IMR-90 (cell line): ENCODE measurements around the gene ENTREP3. TPM values are rescaled to one million over a fixed set of nuclear protein-coding genes. Genes with fewer than 3 reads are reported as not detected.
A peak's percentile ranks its signal among the peaks of the same experiment; 100 is the strongest.

ENCODE experiments used
- ATAC-seq: fragments of 200-7000 bp; cut with Tn5 transposase; 2 replicates; pipeline ENCODE4 v1.9.1; 2020; ENCODE audit warnings: low read depth, mild to moderate bottlenecking, moderate library complexity
- BruUV-seq: library from RNA; stranded (reverse); fragments of 400-500 nt; replicated peaks from 2 replicates; lab custom pipeline; 2021; lab: Mats Ljungman, UMichigan
- CTCF ChIA-PET: fragments of 300-600 bp; formaldehyde crosslinking; extraction: SDS; loops from one replicate; lab custom pipeline; 2021; ENCODE audit warnings: antibody characterized with exemption; lab: Yijun Ruan, JAX
- POLR2A ChIA-PET: fragments of 300-600 bp; sonication (Branson Sonifier 250); formaldehyde crosslinking; loops from one replicate; lab custom pipeline; 2022; ENCODE audit warnings: antibody characterized with exemption; ENCODE audit not compliant: unreplicated experiment; lab: Charles Lee
- DNase-seq: peaks from one replicate; pipeline ENCODE4 v3.0.0; 2013
- H2AFZ ChIP-seq: replicated peaks from 2 replicates; pipeline ENCODE3; 2013; ENCODE audit warnings: low read length, mild to moderate bottlenecking; ENCODE audit not compliant: poor library complexity
- H2AK5ac ChIP-seq: 2 replicates; pipeline ENCODE4 v1.6.1; 2013; ENCODE audit warnings: low read depth, low read length, inconsistent platforms
- H2AK9ac ChIP-seq: replicated peaks from 2 replicates; pipeline ENCODE3; 2013; ENCODE audit warnings: mild to moderate bottlenecking, low read depth, low read length, moderate library complexity; ENCODE audit not compliant: poor library complexity
- H2BK120ac ChIP-seq: 2 replicates; pipeline ENCODE4 v1.6.1; 2013; ENCODE audit warnings: low read depth, low read length, inconsistent platforms
- H2BK15ac ChIP-seq: 3 replicates; pipeline ENCODE4 v1.6.1; 2013; ENCODE audit warnings: low read depth, low read length, inconsistent platforms
- H2BK20ac ChIP-seq: 2 replicates; pipeline ENCODE4 v1.6.1; 2013; ENCODE audit warnings: low read depth, mild to moderate bottlenecking, inconsistent platforms, low read length, moderate library complexity
- H2BK5ac ChIP-seq: 2 replicates; pipeline ENCODE4 v1.6.1; 2013; ENCODE audit warnings: mild to moderate bottlenecking, low read depth, low read length, inconsistent platforms; ENCODE audit not compliant: poor library complexity, severe bottlenecking
- H3K14ac ChIP-seq: replicated peaks from 2 replicates; pipeline ENCODE4 v1.6.1; 2013; ENCODE audit warnings: low read depth, low read length, inconsistent platforms
- H3K18ac ChIP-seq: 2 replicates; pipeline ENCODE4 v1.6.1; 2013; ENCODE audit warnings: low read depth, low read length, control low read depth
- H3K23ac ChIP-seq: 2 replicates; pipeline ENCODE4 v1.6.1; 2013; ENCODE audit warnings: low read depth, low read length, inconsistent platforms
- H3K27ac ChIP-seq: 2 replicates; pipeline ENCODE4 v1.5.1; 2013; ENCODE audit warnings: mild to moderate bottlenecking, control low read depth, low read length; ENCODE audit not compliant: insufficient read depth
- H3K27me3 ChIP-seq: 2 replicates; pipeline ENCODE4 v1.6.1; 2013; ENCODE audit warnings: low read length; ENCODE audit not compliant: control insufficient read depth, insufficient read depth
- H3K36me3 ChIP-seq: 2 replicates; pipeline ENCODE4 v1.6.1; 2013; ENCODE audit warnings: low read length, mixed read lengths; ENCODE audit not compliant: control insufficient read depth, insufficient read depth
- H3K4ac ChIP-seq: 2 replicates; pipeline ENCODE4 v1.6.1; 2013; ENCODE audit warnings: low read depth, low read length, inconsistent platforms
- H3K4me1 ChIP-seq: 2 replicates; pipeline ENCODE4 v1.6.1; 2013; ENCODE audit warnings: low read length, mixed read lengths; ENCODE audit not compliant: control insufficient read depth, insufficient read depth
- H3K4me2 ChIP-seq: 2 replicates; pipeline ENCODE4 v1.6.1; 2013; ENCODE audit warnings: low read depth, mild to moderate bottlenecking, control low read depth, low read length, moderate library complexity
- H3K4me3 ChIP-seq: 2 replicates; pipeline ENCODE4 v1.5.1; 2013; ENCODE audit warnings: low read depth, mild to moderate bottlenecking, control low read depth, low read length, moderate library complexity; ENCODE audit not compliant: insufficient read depth
- H3K56ac ChIP-seq: 2 replicates; pipeline ENCODE4 v1.6.1; 2013; ENCODE audit warnings: low read length, inconsistent platforms; ENCODE audit not compliant: insufficient read depth; ENCODE audit errors: extremely low read depth
- H3K79me1 ChIP-seq, 2 experiments: 2 replicates each; pipeline ENCODE4 v1.6.1; 2013; ENCODE audit warnings: low read length in 2 of 2, inconsistent platforms in 1 of 2, low read depth in 1 of 2
- H3K9ac ChIP-seq: 2 replicates; pipeline ENCODE4 v1.6.1; 2013; ENCODE audit warnings: low read depth, low read length, control low read depth
- H3K9me1 ChIP-seq: 2 replicates; pipeline ENCODE4 v1.6.1; 2013; ENCODE audit warnings: low read length, inconsistent platforms; ENCODE audit not compliant: insufficient read depth
- H3K9me3 ChIP-seq: 2 replicates; pipeline ENCODE4 v1.6.1; 2013; ENCODE audit warnings: low read length; ENCODE audit not compliant: control insufficient read depth, insufficient read depth
- H4K20me1 ChIP-seq: 2 replicates; pipeline ENCODE4 v1.6.1; 2013; ENCODE audit warnings: low read length, inconsistent platforms; ENCODE audit not compliant: insufficient read depth
- H4K5ac ChIP-seq: 2 replicates; pipeline ENCODE4 v1.6.1; 2013; ENCODE audit warnings: mild to moderate bottlenecking, low read depth, low read length, control low read depth
- H4K8ac ChIP-seq, 2 experiments: 2 replicates each; pipeline ENCODE4 v1.6.1; 2013; ENCODE audit warnings: low read depth in 2 of 2, low read length in 2 of 2, control low read depth in 1 of 2, inconsistent platforms in 1 of 2
- H4K91ac ChIP-seq: 2 replicates; pipeline ENCODE4 v1.6.1; 2013; ENCODE audit warnings: low read depth, low read length, inconsistent platforms; ENCODE audit not compliant: insufficient read depth
- CEBPB ChIP-seq: IDR thresholded peaks from 2 replicates; pipeline ENCODE4 v1.6.1; 2012; ENCODE audit warnings: low read depth, low read length, improper control_type of control experiment
- CHD1 ChIP-seq: IDR thresholded peaks from 2 replicates; pipeline ENCODE4 v1.6.1; 2012; ENCODE audit warnings: low read depth, low read length, improper control_type of control experiment
- FOS ChIP-seq: fragments of 150-350 bp; IDR thresholded peaks from 2 replicates; pipeline ENCODE4 v1.6.1; 2016; ENCODE audit warnings: low read depth, low read length
- MXI1 ChIP-seq: IDR thresholded peaks from 2 replicates; pipeline ENCODE4 v1.6.1; 2012; ENCODE audit warnings: low read depth, mild to moderate bottlenecking, low read length, moderate library complexity, borderline replicate concordance
- RFX5 ChIP-seq: IDR thresholded peaks from 2 replicates; pipeline ENCODE4 v1.8.0; 2012; ENCODE audit warnings: low read depth, mild to moderate bottlenecking, low read length, moderate library complexity
- SMC3 ChIP-seq: fragments of 150-350 bp; IDR thresholded peaks from 2 replicates; pipeline ENCODE4 v1.6.1; 2016; ENCODE audit warnings: low read depth, mild to moderate bottlenecking, antibody characterized with exemption, low read length, moderate library complexity
- WGBS, 2 experiments: methylation state at CpG; one replicate each; pipeline versions ENCODE4 v1.1.5 to v1.1.7; 2013; ENCODE audit warnings: missing lambda C conversion rate in 2 of 2; ENCODE audit not compliant: insufficient read length in 1 of 2; ENCODE audit errors: extremely low coverage in 2 of 2; 5-methylcytosine and 5-hydroxymethylcytosine counted together
- dilution Hi-C: fragments of 300-500 bp; cut with HindIII; formaldehyde crosslinking; loops from one replicate; pipeline ENCODE4 v1.14.3; 2018; ENCODE audit warnings: low sequenced_read_pairs; ENCODE audit not compliant: unreplicated experiment
- in situ Hi-C: fragments of 300-500 bp; cut with MboI; formaldehyde crosslinking; loops from 3 replicates; pipeline ENCODE4 v1.14.3; 2019; ENCODE audit warnings: low sequenced_read_pairs, inconsistent platforms, mixed read lengths
- intact Hi-C: fragments of 100-400 bp; cut with micrococcal nuclease; formaldehyde crosslinking; loops from 2 replicates; pipeline ENCODE4 v1.10.0; 2022
- polyA plus RNA-seq, 3 experiments: library from polyadenylated mRNA; depleted of rRNA; stranded (reverse); fragments of >200 nt; gene quantifications; 2 replicates each; pipeline ENCODE4 v1.2.3, GENCODE V29; 2012; ENCODE audit warnings: low replicate concordance in 1 of 3
- total RNA-seq: library from RNA; depleted of rRNA; stranded (reverse); fragments of >200 nt; gene quantifications from 2 replicates; pipeline ENCODE4 v1.2.3, GENCODE V29; 2012; rRNA removed

Gene ENTREP3
- total and polyA plus RNA-seq, 2 of the 4 experiments (the other 2 are of a cell fraction) = 1.4 to 23.8 TPM

- TF ChIP-seq MXI1 (no peak), SMC3 (no peak), RFX5 (no peak), CHD1 (no peak), CEBPB (no peak), FOS (no peak)
- DNase-seq (no peak), ATAC-seq (no peak)
- Histone ChIP-seq H4K8ac (no peak overlapping the region), H4K91ac (no peak overlapping the region), H3K27ac (no peak overlapping the region), H2AK9ac (peak overlapping the region; percentile 7), H3K36me3 (peaks cover 28% of the 10 kb centered on the region), H2AK5ac (no peak overlapping the region), H2BK15ac (no peak overlapping the region), H2AFZ (no peak overlapping the region), H2BK5ac (no peak overlapping the region), H3K9me3 (no peaks in the 10 kb centered on the region), H4K5ac (no peak overlapping the region), H3K9me1 (peaks cover 15% of the 10 kb centered on the region), H3K4ac (no peak overlapping the region), H3K27me3 (no peaks in the 10 kb centered on the region), H3K9ac (no peak overlapping the region), H3K56ac (no peak overlapping the region), H3K4me1 (peaks cover 15% of the 10 kb centered on the region), H3K18ac (no peak overlapping the region), H3K14ac (no peak overlapping the region), H3K4me2 (no peak overlapping the region), H2BK20ac (no peak overlapping the region), H3K79me1 (peaks cover 13 to 30% of the 10 kb centered on the region in 2 experiments; a peak in 3 of 4 replicates), H3K4me3 (no peak overlapping the region), H3K23ac (no peak overlapping the region), H2BK120ac (no peak overlapping the region), H4K20me1 (no peaks in the 10 kb centered on the region)
- CTCF ChIA-PET = no interaction called here
- dilution Hi-C loops (no loop called here), in situ Hi-C loops (no loop called here), intact Hi-C loops (no loop called here)
- 97% methylated on average over 6 of the region's 15 CpGs; no CpG with 5 or more reads in 1 of the 2 experiments for WGBS, 2 experiments
- BruUV-seq = TSS peak; percentile 45
- POLR2A ChIA-PET = no interaction called here
These were observed 57.3 kb downstream of the ENTREP3 start for GRCh38 chr1:155197901-155198546.

Other genes starting within 250 kb of the ENTREP3 start
- not detected in 2 replicates for gene DCST2, start 221.7 kb downstream of the ENTREP3 start, total RNA-seq
- 0.14 and 0.30 TPM in 2 replicates for gene DCST2, start 221.7 kb downstream of the ENTREP3 start, polyA plus RNA-seq (2012; rRNA removed)
- not detected in 2 replicates for gene DCST1, start 221.7 kb downstream of the ENTREP3 start, total RNA-seq
- not detected in 2 replicates for gene DCST1, start 221.7 kb downstream of the ENTREP3 start, polyA plus RNA-seq (2012; rRNA removed)
- gene ADAM15, start 204.2 kb downstream of the ENTREP3 start, total RNA-seq = 25.6 and 29.7 TPM in 2 replicates
- 52.4 and 65.6 TPM in 2 replicates for gene ADAM15, start 204.2 kb downstream of the ENTREP3 start, polyA plus RNA-seq (2012; rRNA removed)
- gene EFNA4, start 191.7 kb downstream of the ENTREP3 start, total RNA-seq = 3.3 and 3.8 TPM in 2 replicates
- 11.8 and 16.3 TPM in 2 replicates for gene EFNA4, start 191.7 kb downstream of the ENTREP3 start, polyA plus RNA-seq (2012; rRNA removed)
- gene EFNA3, start 176.6 kb downstream of the ENTREP3 start, total RNA-seq = 0.56 and 0.72 TPM in 2 replicates
- 1.6 TPM in 2 replicates for gene EFNA3, start 176.6 kb downstream of the ENTREP3 start, polyA plus RNA-seq (2012; rRNA removed)
- gene EFNA1, start 127.6 kb downstream of the ENTREP3 start, total RNA-seq = 0.28 and 0.90 TPM in 2 replicates
- gene EFNA1, start 127.6 kb downstream of the ENTREP3 start, polyA plus RNA-seq (2012; rRNA removed) = 1.4 and 1.6 TPM in 2 replicates
- 20.6 and 21.1 TPM in 2 replicates for gene SLC50A1, start 119.6 kb downstream of the ENTREP3 start, total RNA-seq
- gene SLC50A1, start 119.6 kb downstream of the ENTREP3 start, polyA plus RNA-seq (2012; rRNA removed) = 19.5 and 20.8 TPM in 2 replicates
- gene DPM3, start 115.0 kb downstream of the ENTREP3 start, total RNA-seq = 29.0 and 30.6 TPM in 2 replicates
- gene DPM3, start 115.0 kb downstream of the ENTREP3 start, polyA plus RNA-seq (2012; rRNA removed) = 129 and 138 TPM in 2 replicates
- gene KRTCAP2, start 82.2 kb downstream of the ENTREP3 start, total RNA-seq = 76.1 and 76.7 TPM in 2 replicates
- 189 and 232 TPM in 2 replicates for gene KRTCAP2, start 82.2 kb downstream of the ENTREP3 start, polyA plus RNA-seq (2012; rRNA removed)
- 2.3 and 2.5 TPM in 2 replicates for gene TRIM46, start 81.6 kb downstream of the ENTREP3 start, total RNA-seq
- 6.2 and 6.9 TPM in 2 replicates for gene TRIM46, start 81.6 kb downstream of the ENTREP3 start, polyA plus RNA-seq (2012; rRNA removed)
- 13.1 and 15.1 TPM in 2 replicates for gene THBS3, start 47.6 kb downstream of the ENTREP3 start, total RNA-seq
- gene THBS3, start 47.6 kb downstream of the ENTREP3 start, polyA plus RNA-seq (2012; rRNA removed) = 28.3 and 30.4 TPM in 2 replicates
- 51.4 and 67.2 TPM in 2 replicates for gene MTX1, start 46.8 kb downstream of the ENTREP3 start, total RNA-seq
- gene MTX1, start 46.8 kb downstream of the ENTREP3 start, polyA plus RNA-seq (2012; rRNA removed) = 73.7 and 73.9 TPM in 2 replicates
- gene SCAMP3, start 6.9 kb upstream of the ENTREP3 start, total RNA-seq = 29.2 and 30.5 TPM in 2 replicates
- gene SCAMP3, start 6.9 kb upstream of the ENTREP3 start, polyA plus RNA-seq (2012; rRNA removed) = 118 and 144 TPM in 2 replicates
- 19.2 and 19.7 TPM in 2 replicates for gene CLK2, start 18.0 kb upstream of the ENTREP3 start, total RNA-seq
- gene CLK2, start 18.0 kb upstream of the ENTREP3 start, polyA plus RNA-seq (2012; rRNA removed) = 53.0 and 61.2 TPM in 2 replicates
- gene HCN3, start 22.0 kb upstream of the ENTREP3 start, total RNA-seq = 0.36 and 0.83 TPM in 2 replicates
- gene HCN3, start 22.0 kb upstream of the ENTREP3 start, polyA plus RNA-seq (2012; rRNA removed) = 2.7 and 2.9 TPM in 2 replicates
- gene PKLR, start 46.0 kb upstream of the ENTREP3 start, total RNA-seq = not detected in 2 replicates
- 0.03 TPM in 1 of 2 replicates, not detected in the other for gene PKLR, start 46.0 kb upstream of the ENTREP3 start, polyA plus RNA-seq (2012; rRNA removed)
- gene FDPS, start 53.4 kb upstream of the ENTREP3 start, total RNA-seq = 176 and 191 TPM in 2 replicates
- 183 and 186 TPM in 2 replicates for gene FDPS, start 53.4 kb upstream of the ENTREP3 start, polyA plus RNA-seq (2012; rRNA removed)
- gene RUSC1, start 65.4 kb upstream of the ENTREP3 start, total RNA-seq = 4.1 and 4.2 TPM in 2 replicates
- 31.4 and 32.7 TPM in 2 replicates for gene RUSC1, start 65.4 kb upstream of the ENTREP3 start, polyA plus RNA-seq (2012; rRNA removed)